IMR-90 (cell line): ENCODE measurements around the gene MFSD6. TPM values are rescaled to one million over a fixed set of nuclear protein-coding genes. Genes with fewer than 3 reads are reported as not detected.

Experiments
- ATAC-seq: fragments of 200-7000 bp; cut with Tn5 transposase; 2 replicates; pipeline ENCODE4 v1.9.1; 2020; ENCODE audit warnings: low read depth, mild to moderate bottlenecking, moderate library complexity
- BruUV-seq: library from RNA; stranded (reverse); fragments of 400-500 nt; replicated peaks from 2 replicates; lab custom pipeline; 2021; lab: Mats Ljungman, UMichigan
- CTCF ChIA-PET: fragments of 300-600 bp; formaldehyde crosslinking; extraction: SDS; loops from one replicate; lab custom pipeline; 2021; ENCODE audit warnings: antibody characterized with exemption; lab: Yijun Ruan, JAX
- POLR2A ChIA-PET: fragments of 300-600 bp; sonication (Branson Sonifier 250); formaldehyde crosslinking; loops from one replicate; lab custom pipeline; 2022; ENCODE audit warnings: antibody characterized with exemption; ENCODE audit not compliant: unreplicated experiment; lab: Charles Lee
- DNase-seq: peaks from one replicate; pipeline ENCODE4 v3.0.0; 2013
- H2AFZ ChIP-seq: replicated peaks from 2 replicates; pipeline ENCODE3; 2013; ENCODE audit warnings: low read length, mild to moderate bottlenecking; ENCODE audit not compliant: poor library complexity
- H2AK5ac ChIP-seq: 2 replicates; pipeline ENCODE4 v1.6.1; 2013; ENCODE audit warnings: low read depth, low read length, inconsistent platforms
- H2AK9ac ChIP-seq: replicated peaks from 2 replicates; pipeline ENCODE3; 2013; ENCODE audit warnings: mild to moderate bottlenecking, low read depth, low read length, moderate library complexity; ENCODE audit not compliant: poor library complexity
- H2BK120ac ChIP-seq: 2 replicates; pipeline ENCODE4 v1.6.1; 2013; ENCODE audit warnings: low read depth, low read length, inconsistent platforms
- H2BK15ac ChIP-seq: 3 replicates; pipeline ENCODE4 v1.6.1; 2013; ENCODE audit warnings: low read depth, low read length, inconsistent platforms
- H2BK20ac ChIP-seq: 2 replicates; pipeline ENCODE4 v1.6.1; 2013; ENCODE audit warnings: low read depth, mild to moderate bottlenecking, inconsistent platforms, low read length, moderate library complexity
- H2BK5ac ChIP-seq: 2 replicates; pipeline ENCODE4 v1.6.1; 2013; ENCODE audit warnings: mild to moderate bottlenecking, low read depth, low read length, inconsistent platforms; ENCODE audit not compliant: poor library complexity, severe bottlenecking
- H3K14ac ChIP-seq: replicated peaks from 2 replicates; pipeline ENCODE4 v1.6.1; 2013; ENCODE audit warnings: low read depth, low read length, inconsistent platforms
- H3K18ac ChIP-seq: 2 replicates; pipeline ENCODE4 v1.6.1; 2013; ENCODE audit warnings: low read depth, low read length, control low read depth
- H3K23ac ChIP-seq: 2 replicates; pipeline ENCODE4 v1.6.1; 2013; ENCODE audit warnings: low read depth, low read length, inconsistent platforms
- H3K27ac ChIP-seq: 2 replicates; pipeline ENCODE4 v1.5.1; 2013; ENCODE audit warnings: mild to moderate bottlenecking, control low read depth, low read length; ENCODE audit not compliant: insufficient read depth
- H3K27me3 ChIP-seq: 2 replicates; pipeline ENCODE4 v1.6.1; 2013; ENCODE audit warnings: low read length; ENCODE audit not compliant: control insufficient read depth, insufficient read depth
- H3K36me3 ChIP-seq: 2 replicates; pipeline ENCODE4 v1.6.1; 2013; ENCODE audit warnings: low read length, mixed read lengths; ENCODE audit not compliant: control insufficient read depth, insufficient read depth
- H3K4ac ChIP-seq: 2 replicates; pipeline ENCODE4 v1.6.1; 2013; ENCODE audit warnings: low read depth, low read length, inconsistent platforms
- H3K4me1 ChIP-seq: 2 replicates; pipeline ENCODE4 v1.6.1; 2013; ENCODE audit warnings: low read length, mixed read lengths; ENCODE audit not compliant: control insufficient read depth, insufficient read depth
- H3K4me2 ChIP-seq: 2 replicates; pipeline ENCODE4 v1.6.1; 2013; ENCODE audit warnings: low read depth, mild to moderate bottlenecking, control low read depth, low read length, moderate library complexity
- H3K4me3 ChIP-seq: 2 replicates; pipeline ENCODE4 v1.5.1; 2013; ENCODE audit warnings: low read depth, mild to moderate bottlenecking, control low read depth, low read length, moderate library complexity; ENCODE audit not compliant: insufficient read depth
- H3K56ac ChIP-seq: 2 replicates; pipeline ENCODE4 v1.6.1; 2013; ENCODE audit warnings: low read length, inconsistent platforms; ENCODE audit not compliant: insufficient read depth; ENCODE audit errors: extremely low read depth
- H3K79me1 ChIP-seq, 2 experiments: 2 replicates each; pipeline ENCODE4 v1.6.1; 2013; ENCODE audit warnings: low read length in 2 of 2, inconsistent platforms in 1 of 2, low read depth in 1 of 2
- H3K9ac ChIP-seq: 2 replicates; pipeline ENCODE4 v1.6.1; 2013; ENCODE audit warnings: low read depth, low read length, control low read depth
- H3K9me1 ChIP-seq: 2 replicates; pipeline ENCODE4 v1.6.1; 2013; ENCODE audit warnings: low read length, inconsistent platforms; ENCODE audit not compliant: insufficient read depth
- H3K9me3 ChIP-seq: 2 replicates; pipeline ENCODE4 v1.6.1; 2013; ENCODE audit warnings: low read length; ENCODE audit not compliant: control insufficient read depth, insufficient read depth
- H4K20me1 ChIP-seq: 2 replicates; pipeline ENCODE4 v1.6.1; 2013; ENCODE audit warnings: low read length, inconsistent platforms; ENCODE audit not compliant: insufficient read depth
- H4K5ac ChIP-seq: 2 replicates; pipeline ENCODE4 v1.6.1; 2013; ENCODE audit warnings: mild to moderate bottlenecking, low read depth, low read length, control low read depth
- H4K8ac ChIP-seq, 2 experiments: 2 replicates each; pipeline ENCODE4 v1.6.1; 2013; ENCODE audit warnings: low read depth in 2 of 2, low read length in 2 of 2, control low read depth in 1 of 2, inconsistent platforms in 1 of 2
- H4K91ac ChIP-seq: 2 replicates; pipeline ENCODE4 v1.6.1; 2013; ENCODE audit warnings: low read depth, low read length, inconsistent platforms; ENCODE audit not compliant: insufficient read depth
- RCOR1 ChIP-seq: IDR thresholded peaks from 2 replicates; pipeline ENCODE4 v1.6.1; 2012; ENCODE audit warnings: mild to moderate bottlenecking, low read length, improper control_type of control experiment; ENCODE audit not compliant: insufficient replicate concordance
- RFX5 ChIP-seq: IDR thresholded peaks from 2 replicates; pipeline ENCODE4 v1.8.0; 2012; ENCODE audit warnings: low read depth, mild to moderate bottlenecking, low read length, moderate library complexity
- WGBS, 2 experiments: methylation state at CpG; one replicate each; pipeline versions ENCODE4 v1.1.5 to v1.1.7; 2013; ENCODE audit warnings: missing lambda C conversion rate in 2 of 2; ENCODE audit not compliant: insufficient read length in 1 of 2; ENCODE audit errors: extremely low coverage in 2 of 2; 5-methylcytosine and 5-hydroxymethylcytosine counted together
- dilution Hi-C: fragments of 300-500 bp; cut with HindIII; formaldehyde crosslinking; loops from one replicate; pipeline ENCODE4 v1.14.3; 2018; ENCODE audit warnings: low sequenced_read_pairs; ENCODE audit not compliant: unreplicated experiment
- in situ Hi-C: fragments of 300-500 bp; cut with MboI; formaldehyde crosslinking; loops from 3 replicates; pipeline ENCODE4 v1.14.3; 2019; ENCODE audit warnings: low sequenced_read_pairs, inconsistent platforms, mixed read lengths
- intact Hi-C: fragments of 100-400 bp; cut with micrococcal nuclease; formaldehyde crosslinking; loops from 2 replicates; pipeline ENCODE4 v1.10.0; 2022
- polyA plus RNA-seq, 3 experiments: library from polyadenylated mRNA; depleted of rRNA; stranded (reverse); fragments of >200 nt; gene quantifications; 2 replicates each; pipeline ENCODE4 v1.2.3, GENCODE V29; 2012; ENCODE audit warnings: low replicate concordance in 1 of 3
- total RNA-seq: library from RNA; depleted of rRNA; stranded (reverse); fragments of >200 nt; gene quantifications from 2 replicates; pipeline ENCODE4 v1.2.3, GENCODE V29; 2012

Gene MFSD6
- total and polyA plus RNA-seq, 2 of the 4 experiments (the other 2 are of a cell fraction): 4.2 to 7.7 TPM

DNA sequence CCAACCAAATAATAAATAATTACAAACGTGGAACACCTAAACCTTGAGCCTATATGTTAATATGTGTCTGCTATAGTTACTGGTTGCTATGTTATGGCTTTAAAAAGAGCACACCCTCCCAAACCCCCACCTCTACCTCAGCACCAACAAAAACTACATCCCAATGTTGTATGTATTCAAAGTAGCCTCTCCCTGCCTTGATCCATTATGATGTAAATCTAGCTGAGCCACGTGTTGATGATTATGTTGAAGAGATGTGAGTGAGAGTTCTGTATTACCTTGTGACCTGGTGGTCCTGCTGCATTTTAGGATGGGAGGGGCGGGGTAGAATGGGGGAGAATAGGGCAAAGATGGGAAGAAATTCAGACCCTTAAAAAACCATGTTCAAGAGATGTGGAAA is 4.8 kb downstream of the MFSD6 start:
- H3K14ac ChIP-seq: no peak overlapping the region
- BruUV-seq: no TSS peak
- no peak overlapping the region for H3K18ac ChIP-seq
- H3K9ac ChIP-seq: no peak overlapping the region
- intact Hi-C loops: no loop called here
- H3K56ac ChIP-seq: no peak overlapping the region
- H3K9me3 ChIP-seq: no peaks in the 10 kb centered on the region
- ATAC-seq: no peak
- no peak overlapping the region for H4K91ac ChIP-seq
- no peak for DNase-seq
- no peak overlapping the region for H2BK20ac ChIP-seq
- no peak overlapping the region for H2AFZ ChIP-seq
- H4K20me1 ChIP-seq: no peaks in the 10 kb centered on the region
- H3K4me2 ChIP-seq: no peak overlapping the region
- H3K4ac ChIP-seq: no peak overlapping the region
- peaks cover 7% of the 10 kb centered on the region; the same call in 1 of the 2 replicates for H3K27me3 ChIP-seq
- H4K5ac ChIP-seq: no peak overlapping the region
- POLR2A ChIA-PET: no interaction called here
- no peak overlapping the region for H3K23ac ChIP-seq
- TF ChIP-seq RCOR1: no peak
- no peak for TF ChIP-seq RFX5
- no peaks in the 10 kb centered on the region for H3K36me3 ChIP-seq
- H2BK120ac ChIP-seq: no peak overlapping the region
- no peak overlapping the region for H3K4me3 ChIP-seq
- peaks cover 2% of the 10 kb centered on the region; the same call in 1 of the 2 replicates for H3K4me1 ChIP-seq
- no peak overlapping the region for H2BK5ac ChIP-seq
- in situ Hi-C loops: loop anchor here (10.0 kb wide), 1 partner anchor 92 kb away; no protein-coding TSS in a partner anchor
- H2BK15ac ChIP-seq: no peak overlapping the region
- no peak overlapping the region for H4K8ac ChIP-seq
- CTCF ChIA-PET: no interaction called here
- H2AK9ac ChIP-seq: no peak overlapping the region
- H3K79me1 ChIP-seq: no peaks in the 10 kb centered on the region
- no peak overlapping the region for H3K27ac ChIP-seq
- no CpG with 5 or more reads among the region's 3 CpGs for WGBS, 2 experiments
- dilution Hi-C loops: no loop called here
- no peaks in the 10 kb centered on the region for H3K9me1 ChIP-seq
- H2AK5ac ChIP-seq: no peak overlapping the region
